Measurements from ENCODE around the gene COL26A1.

DNA sequence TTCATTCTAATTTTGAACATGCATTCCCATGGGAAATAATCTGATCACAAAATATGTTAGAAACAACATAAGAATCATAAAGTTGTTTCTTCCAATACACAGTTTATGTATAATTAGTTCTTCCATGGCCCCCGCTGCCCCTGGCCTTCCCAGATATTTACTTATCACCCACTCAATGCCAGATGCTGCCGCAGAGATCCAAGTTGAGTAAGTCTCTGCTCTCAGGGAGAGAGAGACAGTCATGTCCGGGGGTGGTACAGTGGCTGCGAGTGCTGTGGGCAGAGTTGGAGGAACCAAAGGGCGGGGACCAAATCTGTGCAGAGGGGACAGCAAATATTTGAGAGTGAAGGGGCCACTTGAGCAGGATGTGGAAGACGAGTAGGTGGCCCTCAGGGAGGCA is 37.1 kb downstream of the COL26A1 start:
- TF ChIP-seq, protein P1, sequence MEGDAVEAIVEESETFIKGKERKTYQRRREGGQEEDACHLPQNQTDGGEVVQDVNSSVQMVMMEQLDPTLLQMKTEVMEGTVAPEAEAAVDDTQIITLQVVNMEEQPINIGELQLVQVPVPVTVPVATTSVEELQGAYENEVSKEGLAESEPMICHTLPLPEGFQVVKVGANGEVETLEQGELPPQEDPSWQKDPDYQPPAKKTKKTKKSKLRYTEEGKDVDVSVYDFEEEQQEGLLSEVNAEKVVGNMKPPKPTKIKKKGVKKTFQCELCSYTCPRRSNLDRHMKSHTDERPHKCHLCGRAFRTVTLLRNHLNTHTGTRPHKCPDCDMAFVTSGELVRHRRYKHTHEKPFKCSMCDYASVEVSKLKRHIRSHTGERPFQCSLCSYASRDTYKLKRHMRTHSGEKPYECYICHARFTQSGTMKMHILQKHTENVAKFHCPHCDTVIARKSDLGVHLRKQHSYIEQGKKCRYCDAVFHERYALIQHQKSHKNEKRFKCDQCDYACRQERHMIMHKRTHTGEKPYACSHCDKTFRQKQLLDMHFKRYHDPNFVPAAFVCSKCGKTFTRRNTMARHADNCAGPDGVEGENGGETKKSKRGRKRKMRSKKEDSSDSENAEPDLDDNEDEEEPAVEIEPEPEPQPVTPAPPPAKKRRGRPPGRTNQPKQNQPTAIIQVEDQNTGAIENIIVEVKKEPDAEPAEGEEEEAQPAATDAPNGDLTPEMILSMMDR (IDR thresholded peaks at IDR 0.05; ENCODE audit: poor library complexity, severe bottlenecking): no peak
- TF ChIP-seq POLR2AphosphoS5 (IDR thresholded peaks at IDR 0.05): no peak
- TF ChIP-seq EP300 (conservative IDR thresholded peaks at IDR 0.05; ENCODE audit: poor library complexity, severe bottlenecking): no peak
- TF ChIP-seq EZH2 (IDR thresholded peaks at IDR 0.05; ENCODE audit: borderline replicate concordance, insufficient read depth, low read length, poor library complexity, severe bottlenecking): no peak
- no peak for TF ChIP-seq TAF1 (IDR thresholded peaks at IDR 0.05; ENCODE audit: low read depth)

Data from neural cell (in vitro differentiated cells).